KOPT-K1 (cell line): ENCODE measurements around the gene TP53I3.
"Not testable (repeated sequence)": the region's sequence is repeated elsewhere in the genome, so short reads cannot be mapped to it uniquely, and the experiment has no call there.

ENCODE experiments used
- H3K27ac ChIP-seq: fragments of 200-600 bp; sonication (generic); 2 replicates; pipeline ENCODE4 v1.5.1; 2016; ENCODE audit warnings: antibody characterized with exemption, mild to moderate bottlenecking, low read depth, low read length; ENCODE audit not compliant: poor library complexity, severe bottlenecking
- H3K36me3 ChIP-seq: fragments of 200-600 bp; sonication (generic); 2 replicates; pipeline ENCODE4 v1.5.1; 2017; ENCODE audit warnings: antibody characterized with exemption, mild to moderate bottlenecking, low read length, moderate library complexity; ENCODE audit not compliant: insufficient read depth
- H3K9me3 ChIP-seq: fragments of 200-600 bp; sonication (generic); 2 replicates; pipeline ENCODE4 v1.5.1; 2017; ENCODE audit warnings: antibody characterized with exemption, low read length, mild to moderate bottlenecking; ENCODE audit not compliant: insufficient read depth, poor library complexity, severe bottlenecking

Gene TP53I3

DNA sequence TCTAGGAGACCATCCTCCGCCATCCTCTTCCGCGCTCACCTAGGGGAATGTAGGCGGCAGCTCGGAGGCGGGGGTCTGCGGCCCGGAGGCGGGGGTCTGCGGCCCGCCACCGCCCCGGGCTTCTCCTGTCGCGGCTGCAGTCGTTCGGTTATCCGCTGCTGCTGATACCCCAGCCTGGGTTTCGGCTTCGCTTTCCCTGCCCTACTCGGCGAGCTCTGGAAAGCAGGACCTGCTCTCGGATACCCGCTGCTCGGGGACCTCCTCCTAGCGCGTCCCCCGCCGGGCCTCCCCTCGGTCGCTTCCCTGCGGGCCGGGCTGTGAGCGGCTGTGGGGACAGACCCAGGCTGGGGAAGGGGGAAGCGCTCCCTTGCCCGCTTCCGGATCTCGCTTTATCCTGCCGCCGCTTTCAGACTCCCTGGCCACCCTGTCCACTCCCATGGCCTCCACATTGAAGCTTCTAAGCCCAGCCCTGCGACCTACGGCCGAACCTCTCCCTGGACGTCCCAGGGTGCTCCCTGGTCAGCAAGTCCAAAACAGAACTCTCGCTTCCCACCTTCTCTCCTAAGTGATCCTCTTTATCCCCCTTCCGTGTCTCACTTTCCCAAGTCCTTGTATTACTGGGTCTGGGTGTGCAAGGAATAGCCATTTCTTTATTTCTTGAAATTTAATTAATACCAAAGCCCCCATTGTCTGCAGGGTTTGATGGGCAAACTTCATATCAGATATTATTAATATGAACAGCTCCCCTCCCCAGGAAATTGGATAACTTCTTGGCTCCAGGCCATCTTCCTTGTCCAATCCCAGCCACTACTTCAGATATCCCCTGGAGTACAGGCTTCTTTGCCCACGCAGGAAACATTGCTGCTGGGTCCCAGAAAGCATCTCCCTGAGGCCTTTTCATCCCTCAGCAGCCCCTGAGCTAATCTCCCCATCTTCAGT is 34.3 kb downstream of the TP53I3 start:
- no peaks in the 10 kb centered on the region for H3K36me3 ChIP-seq
- no peak overlapping the region for H3K27ac ChIP-seq

DNA sequence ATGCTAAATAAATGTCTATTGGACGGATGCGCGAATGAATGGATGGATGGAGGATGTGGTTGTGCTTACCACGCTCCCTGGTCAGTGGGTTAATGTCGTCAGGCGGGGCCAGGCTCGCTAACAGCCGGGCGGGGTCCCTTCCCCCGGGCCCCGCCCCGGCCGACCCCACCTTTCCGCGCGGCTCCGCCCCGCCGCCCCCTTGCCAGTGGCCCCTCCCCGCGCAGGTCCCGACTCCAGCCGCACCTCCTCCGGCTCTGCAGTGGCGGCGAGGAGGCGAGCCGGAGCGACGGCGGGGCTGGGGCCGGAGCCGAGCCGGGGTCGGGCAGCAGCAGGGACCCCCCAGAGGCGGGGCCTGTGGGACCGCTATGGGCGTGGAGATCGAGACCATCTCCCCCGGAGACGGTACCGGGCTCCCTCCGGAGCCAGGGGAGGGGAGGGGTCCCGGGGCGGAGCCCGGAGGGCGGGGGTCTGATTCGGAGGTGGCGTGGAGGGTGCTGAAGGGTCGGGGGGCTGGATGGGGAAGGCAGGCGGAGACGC is 35.1 kb downstream of the TP53I3 start, which contains the start of gene FKBP1B:
FKBP1B (plus strand) TSS at position 257 of the 537 bp plus-strand sequence; CDS start at position 366, 109 bp downstream.
- Histone ChIP-seq H3K36me3 (no peaks in the 10 kb centered on the region), H3K9me3 (no peaks in the 10 kb centered on the region), H3K27ac (no peak within 1 kb of the TSS)

More for the DNA sequence above, 34.3 kb downstream of the TP53I3 start:
- H3K9me3 ChIP-seq = no peaks in the 10 kb centered on the region

GRCh38 chr2:24048769-24049484 is 35.7 kb downstream of the TP53I3 start:
- no peaks in the 10 kb centered on the region for H3K9me3 ChIP-seq
- no peak overlapping the region for H3K27ac ChIP-seq
- no peaks in the 10 kb centered on the region for H3K36me3 ChIP-seq

DNA sequence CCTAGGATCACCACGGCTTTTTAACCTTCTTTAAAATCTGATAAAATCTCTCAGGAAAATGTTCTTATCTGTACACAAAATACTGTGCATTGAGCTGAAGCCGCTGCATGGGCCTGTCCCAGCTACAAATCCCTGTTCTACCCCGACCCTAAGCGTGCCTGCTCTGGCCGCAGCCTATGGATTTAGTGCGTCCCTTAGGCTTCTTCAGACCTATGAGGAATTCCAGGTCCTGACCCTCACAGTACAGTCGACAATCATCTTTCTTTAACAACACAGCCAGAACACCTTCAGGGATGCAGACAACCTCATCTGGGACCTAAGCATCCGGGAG is 37.0 kb downstream of the TP53I3 start:
- Histone ChIP-seq H3K9me3 (no peaks in the 10 kb centered on the region), H3K36me3 (no peaks in the 10 kb centered on the region), H3K27ac (peak overlapping the region; percentile 68)

DNA sequence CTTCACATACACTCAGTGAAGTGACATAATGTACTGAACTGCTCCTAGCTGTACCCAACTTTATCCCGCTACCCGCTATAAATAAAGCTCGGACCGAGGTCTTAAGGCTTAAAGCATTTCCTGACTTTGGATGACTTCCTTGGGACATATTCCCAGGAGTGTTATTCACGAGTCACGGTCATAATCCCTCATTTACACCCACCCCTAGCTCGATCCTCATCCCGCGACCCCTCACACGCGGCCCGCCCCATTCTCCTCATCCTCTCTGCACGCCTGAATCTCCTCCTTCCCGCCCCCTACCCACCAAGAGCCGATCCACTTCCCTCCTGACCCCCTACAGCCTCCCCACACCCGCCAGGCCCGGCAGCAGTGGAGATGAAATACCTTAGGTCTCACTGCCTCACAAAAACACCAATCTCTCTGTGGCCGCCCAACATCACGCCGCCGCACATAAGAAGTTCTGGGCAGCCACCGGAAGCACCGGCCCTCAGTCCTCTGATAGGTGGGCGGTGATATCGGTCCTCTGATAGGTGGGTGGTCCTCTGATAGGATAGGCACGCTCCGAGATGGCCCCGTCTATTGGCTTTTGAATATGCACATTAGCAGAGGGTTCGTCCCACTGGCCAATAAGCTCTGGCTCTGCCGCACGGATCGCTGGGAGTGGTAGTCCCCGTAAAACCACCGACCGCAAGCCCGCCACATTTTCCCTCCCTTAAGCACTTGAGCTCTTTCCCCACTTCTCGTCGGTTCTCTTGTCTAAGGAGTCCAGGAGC is 37.5 kb downstream of the TP53I3 start, which contains the start of gene WDCP:
WDCP (minus strand) TSS at position 462 of the 773 bp plus-strand sequence. CDS start 7,897 bp downstream, outside the sequence.
- no peaks in the 10 kb centered on the region for H3K9me3 ChIP-seq
- no peaks in the 10 kb centered on the region for H3K36me3 ChIP-seq
- peak within 1 kb of the TSS; percentile 68 for H3K27ac ChIP-seq

DNA sequence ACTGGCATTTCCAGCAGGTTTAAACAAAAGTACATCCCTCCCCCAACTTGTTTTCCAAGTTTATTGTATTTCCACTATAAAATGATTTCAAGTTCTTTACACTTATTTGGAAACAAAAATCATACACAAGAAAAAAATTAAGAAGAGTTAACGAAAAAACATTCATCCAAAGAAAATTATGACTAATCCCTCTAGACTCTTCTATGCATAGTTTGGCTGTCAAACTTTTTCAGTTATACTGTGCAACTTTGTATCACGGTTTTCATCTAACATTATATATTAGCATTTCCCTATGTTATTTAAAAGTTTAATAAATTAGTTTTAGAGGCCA is 38.1 kb downstream of the TP53I3 start:
- Histone ChIP-seq H3K9me3 (no peaks in the 10 kb centered on the region), H3K36me3 (no peaks in the 10 kb centered on the region), H3K27ac (peak overlapping the region; percentile 68)

DNA sequence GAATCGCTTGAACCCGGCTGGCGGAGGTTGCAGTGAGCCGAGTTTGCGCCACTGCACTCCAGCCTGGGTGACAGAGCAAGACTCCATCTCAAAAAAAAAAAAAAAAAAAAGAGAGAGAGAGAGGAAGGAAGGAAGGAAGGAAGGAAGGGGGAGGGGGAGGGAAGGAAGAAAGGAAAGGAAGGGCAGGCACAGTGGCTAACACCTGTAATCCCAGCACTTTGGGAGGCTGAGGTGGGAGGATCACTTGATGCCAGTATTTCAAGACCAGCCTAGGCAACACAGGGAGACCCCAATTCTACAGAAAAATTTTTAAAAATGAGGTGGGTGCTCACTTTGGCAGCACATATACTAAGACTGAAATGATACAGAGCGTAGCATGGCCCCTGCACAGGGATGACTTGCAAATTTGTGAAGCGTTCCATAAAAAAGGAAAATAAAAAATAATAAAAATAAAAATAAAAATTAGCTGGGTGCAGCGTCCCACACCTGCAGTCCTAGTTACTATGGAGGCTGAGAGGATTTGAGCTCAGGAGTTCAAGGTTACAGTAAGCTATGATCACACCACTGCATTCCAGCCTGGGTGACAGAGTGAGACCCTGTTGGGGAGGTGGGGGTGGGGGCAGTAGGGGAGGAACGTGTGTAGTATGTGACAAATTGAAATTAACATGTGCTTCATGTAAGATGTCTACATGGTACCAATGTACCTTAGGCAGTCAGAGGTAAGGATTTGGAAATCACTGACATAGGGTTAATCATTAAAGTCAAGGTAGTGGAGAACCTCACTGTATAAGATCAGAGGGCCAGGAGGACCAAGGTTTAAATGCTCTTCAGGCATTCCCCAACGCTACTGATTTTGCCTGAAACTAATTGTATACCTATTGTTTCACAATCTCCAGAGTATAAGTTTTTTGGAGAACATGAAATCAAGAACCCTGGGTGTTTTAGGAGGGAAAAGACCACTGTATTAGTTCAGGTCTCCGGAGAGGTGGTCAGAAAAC is 38.8 kb downstream of the TP53I3 start:
- Histone ChIP-seq H3K27ac (no peak overlapping the region), H3K9me3 (no peaks in the 10 kb centered on the region), H3K36me3 (no peaks in the 10 kb centered on the region)

GRCh38 chr2:24043133-24043532 is 41.5 kb downstream of the TP53I3 start:
- not testable (repeated sequence) for H3K9me3 ChIP-seq, H3K27ac ChIP-seq
- peaks cover 14% of the 10 kb centered on the region for H3K36me3 ChIP-seq

DNA sequence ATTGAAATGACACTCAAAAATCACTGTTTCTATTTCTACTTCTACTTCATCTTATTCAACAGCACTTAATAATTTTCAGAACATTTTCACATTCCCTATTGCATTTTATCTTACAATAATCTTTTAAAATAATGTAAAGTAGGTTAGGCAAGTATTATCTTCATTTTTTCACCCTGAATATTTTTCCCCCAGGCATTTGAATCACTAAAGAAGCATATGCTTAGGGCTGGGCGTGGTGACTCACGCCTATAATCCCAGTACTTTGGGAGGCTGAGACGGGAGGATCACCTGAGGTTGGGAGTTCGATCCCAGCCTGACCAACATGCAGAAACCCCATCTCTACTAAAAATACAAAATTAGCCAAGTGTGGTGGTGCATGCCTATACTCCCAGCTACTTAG is 44.1 kb downstream of the TP53I3 start:
- no peaks in the 10 kb centered on the region for H3K9me3 ChIP-seq
- H3K36me3 ChIP-seq = peaks cover 36% of the 10 kb centered on the region
- no peak overlapping the region for H3K27ac ChIP-seq

DNA sequence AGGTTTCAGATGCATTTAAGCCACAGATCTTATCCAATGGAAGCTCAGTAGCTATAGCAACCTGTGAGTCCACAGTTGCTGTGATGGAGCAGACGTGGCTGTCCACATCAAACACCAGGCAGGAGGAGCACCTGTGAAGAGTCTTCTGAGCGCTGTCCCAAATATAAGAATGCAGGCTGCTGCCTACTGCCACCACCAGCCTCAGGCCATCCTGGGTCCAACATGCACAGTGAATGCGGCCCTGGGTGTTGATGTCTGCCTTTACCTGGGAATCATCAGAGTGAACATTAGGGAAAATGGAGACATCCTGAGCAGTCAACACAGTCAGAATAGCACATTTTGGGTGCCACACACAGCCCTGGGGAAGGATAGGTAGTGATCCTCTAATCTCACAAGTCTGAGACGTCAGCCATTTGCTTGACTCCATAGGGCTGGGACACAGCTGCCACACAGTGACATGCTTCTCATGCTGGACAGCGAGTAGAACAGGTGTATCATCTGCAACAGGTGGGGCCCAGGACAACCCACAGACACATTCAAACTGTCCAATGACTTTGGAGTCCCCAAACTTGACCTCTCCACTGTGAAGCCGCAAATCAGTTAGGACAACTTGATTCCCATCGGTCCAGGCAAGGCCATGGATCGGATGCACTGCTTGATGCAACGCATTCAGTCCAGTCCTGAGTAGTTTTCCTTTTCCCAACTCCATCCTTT is 45.7 kb downstream of the TP53I3 start:
- no peak overlapping the region for H3K27ac ChIP-seq
- H3K9me3 ChIP-seq = no peaks in the 10 kb centered on the region
- peaks cover 38% of the 10 kb centered on the region for H3K36me3 ChIP-seq
